Right lobe of liver (tissue), 6 donors: ENCODE data around the gene RUFY2. TPM values are rescaled to one million over a fixed set of nuclear protein-coding genes. Genes with fewer than 3 reads are reported as not detected.
A peak's percentile ranks its signal among the peaks of the same experiment; 100 is the strongest.

Experiments used
- ATAC-seq, 4 donors: fragments of 200-7000 bp; cut with Tn5 transposase; one replicate each; pipeline ENCODE4 v1.9.1; 2020; ENCODE audit warnings: mild to moderate bottlenecking in 4 of 4, moderate library complexity in 4 of 4
- DNase-seq, 3 donors: peaks; one replicate each; pipeline ENCODE4 v3.0.0-alpha.2; 2020
- H3K27ac ChIP-seq, 3 donors: fragments of 200-600 bp; one replicate each; pipeline ENCODE4 v1.8.0; 2022
- H3K27me3 ChIP-seq, 2 donors: fragments of 200-600 bp; one replicate each; pipeline ENCODE4 v1.8.0; 2022
- H3K36me3 ChIP-seq, 4 donors: fragments of 200-600 bp; sonication (generic) in 1 of 4; one replicate each; pipeline versions ENCODE4 v1.5.1 to v1.8.0; 2017 to 2022; ENCODE audit warnings: control low read depth in 1 of 4
- H3K4me1 ChIP-seq, 4 donors: fragments of 200-600 bp; sonication (generic) in 1 of 4; one replicate each; pipeline versions ENCODE4 v1.5.1 to v1.8.0; 2017 to 2022; ENCODE audit warnings: control low read depth in 1 of 4
- H3K4me3 ChIP-seq, 3 donors: fragments of 200-600 bp; one replicate each; pipeline ENCODE4 v1.8.0; 2022
- H3K9me3 ChIP-seq, 4 donors: fragments of 200-600 bp; sonication (generic) in 1 of 4; one replicate each; pipeline versions ENCODE4 v1.5.1 to v1.8.0; 2017 to 2022; ENCODE audit warnings: control low read depth in 1 of 4
- CTCF ChIP-seq, 4 donors: fragments of 200-600 bp in 3 of 4; fragments of 450-650 bp in 1 of 4; IDR thresholded peaks; one replicate each; pipeline versions ENCODE4 v1.5.1 to v1.8.0; 2016 to 2022; ENCODE audit warnings: antibody characterized with exemption in 4 of 4, mild to moderate bottlenecking in 2 of 4
- POLR2A ChIP-seq: fragments of 450-650 bp; IDR thresholded peaks from one replicate; pipeline ENCODE4 v1.6.1; 2017; ENCODE audit warnings: antibody characterized with exemption, mild to moderate bottlenecking
- WGBS: methylation state at CpG from one replicate; pipeline ENCODE4 v1.1.6; 2018; ENCODE audit warnings: low coverage, low lambda C conversion rate; ENCODE audit not compliant: insufficient coverage; ENCODE audit errors: missing lambda C conversion rate; 5-methylcytosine and 5-hydroxymethylcytosine counted together
- intact Hi-C, 2 donors: fragments of 100-400 bp; cut with DNase I; formaldehyde crosslinking; loops; one replicate each; pipeline versions ENCODE4 v1.11.2 to v1.14.1; 2022
- total RNA-seq, 6 experiments: library from RNA; depleted of rRNA in 2 of 6; stranded (reverse); fragments of >200 nt in 2 of 6; fragmentation: NEBNext Ultra II Directional in 3 of 6; extraction: Animal tissue kit (Norgen Biotek cat#: 25700) in 3 of 6; gene quantifications; one replicate each; pipeline versions ENCODE4 v1.1.0 to v1.2.4, GENCODE V29; 2016 to 2023
- donor health status: DM: no; HTN: yes; CAD: no.
- donor health status: DM: no; HTN: no; CAD: no.
- donor health status: DM: no; HTN: no; CAD: no.
- donor health status: DM: no; HTN: yes; CAD: no.
- donor health status: DM: no; HTN: yes; CAD: no.

RUFY2 gene
- total RNA-seq, 6 experiments from 2014 or later = 4.7 to 9.0 (median 5.6) TPM

DNA sequence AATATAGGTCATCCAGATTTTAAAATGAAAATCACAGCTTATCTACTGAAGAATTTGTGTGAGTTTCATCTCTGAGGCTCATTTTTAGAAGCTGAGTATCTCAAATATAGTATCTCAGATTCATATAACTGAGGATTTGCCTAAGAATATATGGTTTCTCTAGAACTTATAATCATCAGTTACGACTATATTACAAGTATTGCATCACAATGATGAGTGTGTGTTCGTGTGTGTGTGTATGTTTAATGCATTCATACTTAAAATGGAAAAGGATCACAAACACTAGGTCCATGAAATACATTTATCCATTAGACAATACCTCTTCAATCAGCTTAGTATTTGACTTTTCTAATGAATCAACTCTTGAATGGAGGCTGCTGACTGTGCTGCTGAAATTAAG, 21.3 kb downstream of the RUFY2 start:
- DNase-seq (no peak), ATAC-seq (no peak)
- TF ChIP-seq POLR2A = no peak
- no peak for TF ChIP-seq CTCF (IDR thresholded peaks at IDR 0.05)
- WGBS = 78% methylated on average over 2 of the region's 2 CpGs
- H3K9me3 ChIP-seq = no peaks in the 10 kb centered on the region
- peaks cover 0 to 35% (median 4%) of the 10 kb centered on the region in 4 donors for H3K36me3 ChIP-seq
- no peak overlapping the region for H3K4me3 ChIP-seq
- intact Hi-C loops = no loop called here
- H3K27me3 ChIP-seq = no peaks in the 10 kb centered on the region
- H3K4me1 ChIP-seq = no peaks in the 10 kb centered on the region
- no peak overlapping the region for H3K27ac ChIP-seq

DNA sequence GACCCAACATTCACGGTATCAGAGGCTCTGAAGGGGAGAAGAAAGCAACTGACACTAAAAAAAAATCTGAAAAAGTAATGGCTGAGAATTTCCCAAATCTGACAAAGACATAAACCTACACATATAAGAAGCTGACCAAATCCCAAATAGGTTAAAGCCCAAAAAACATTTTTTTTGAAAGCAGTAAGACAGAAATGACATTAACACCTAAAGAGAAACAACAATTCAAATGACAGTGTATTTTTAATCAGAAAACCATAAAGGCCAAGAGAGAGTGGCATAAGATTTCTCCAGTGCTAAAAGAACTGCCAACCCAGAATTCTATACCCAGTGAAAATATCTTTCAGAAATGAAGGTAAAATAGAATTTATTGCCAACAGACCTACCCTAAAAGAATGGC, 35.5 kb downstream of the RUFY2 start:
- Histone ChIP-seq H3K36me3 (peaks cover 0 to 4% (median 0%) of the 10 kb centered on the region in 4 donors), H3K27ac (no peak overlapping the region), H3K4me3 (no peak overlapping the region), H3K9me3 (no peaks in the 10 kb centered on the region), H3K27me3 (no peaks in the 10 kb centered on the region), H3K4me1 (no peaks in the 10 kb centered on the region)
- no peak for TF ChIP-seq POLR2A
- TF ChIP-seq CTCF (IDR thresholded peaks at IDR 0.05) = no peak
- ATAC-seq (no peak), DNase-seq (no peak)
- 100% methylated on average over 1 of the region's 1 CpG for WGBS
- intact Hi-C loops = no loop called here

DNA sequence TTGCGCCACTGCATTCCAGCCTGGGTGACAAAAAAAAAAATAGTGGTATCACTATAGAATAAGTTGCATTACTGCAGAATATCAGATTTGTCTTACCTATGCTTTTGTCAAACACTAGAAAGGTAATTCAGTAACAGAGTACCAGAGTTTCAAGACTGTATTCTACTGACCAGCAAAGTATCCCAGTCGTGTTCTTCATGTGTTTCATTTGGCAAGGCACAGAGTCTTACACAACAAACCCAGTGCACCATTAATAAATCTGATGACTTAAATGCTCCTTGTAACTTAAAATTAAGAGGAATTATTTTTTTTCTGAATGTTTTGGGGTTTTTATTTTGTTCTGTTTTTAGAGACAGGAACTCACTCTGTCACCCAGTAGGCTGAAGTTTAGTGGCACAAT, 40.0 kb downstream of the RUFY2 start:
- no peak for DNase-seq
- peak in 1 of 4 donors; percentile 32 for ATAC-seq
- 62% methylated on average over 2 of the region's 2 CpGs for WGBS
- TF ChIP-seq CTCF (IDR thresholded peaks at IDR 0.05) (no peak), POLR2A (no peak)
- Histone ChIP-seq H3K27me3 (no peaks in the 10 kb centered on the region), H3K27ac (no peak overlapping the region), H3K36me3 (peaks cover 0 to 13% (median 0%) of the 10 kb centered on the region in 4 donors), H3K4me1 (peaks cover 0 to 11% (median 0%) of the 10 kb centered on the region in 4 donors), H3K4me3 (no peak overlapping the region), H3K9me3 (no peaks in the 10 kb centered on the region)
- intact Hi-C loops = no loop called here

- H3K9me3 ChIP-seq = no peaks in the 10 kb centered on the region
- no peak for DNase-seq
- peaks cover 0 to 11% (median 0%) of the 10 kb centered on the region in 4 donors for H3K4me1 ChIP-seq
- 96% methylated on average over 5 of the region's 5 CpGs for WGBS
- H3K27me3 ChIP-seq = no peaks in the 10 kb centered on the region
- TF ChIP-seq CTCF (IDR thresholded peaks at IDR 0.05) (no peak), POLR2A (no peak)
- H3K27ac ChIP-seq = no peak overlapping the region
- intact Hi-C loops = no loop called here
- H3K4me3 ChIP-seq = no peak overlapping the region
- ATAC-seq = no peak
- H3K36me3 ChIP-seq = peaks cover 0 to 17% (median 2%) of the 10 kb centered on the region in 4 donors
Measured at GRCh38 chr10:68366600-68366999, 40.5 kb downstream of the RUFY2 start.

- WGBS = 70% methylated on average over 2 of the region's 2 CpGs
- no peak for ATAC-seq
- intact Hi-C loops = no loop called here
- peaks cover 0 to 22% (median 2%) of the 10 kb centered on the region in 4 donors for H3K36me3 ChIP-seq
- H3K27ac ChIP-seq = no peak overlapping the region
- no peak for DNase-seq
- H3K4me3 ChIP-seq = no peak overlapping the region
- no peaks in the 10 kb centered on the region for H3K9me3 ChIP-seq
- peaks cover 0 to 11% (median 0%) of the 10 kb centered on the region in 4 donors for H3K4me1 ChIP-seq
- no peak for TF ChIP-seq CTCF (IDR thresholded peaks at IDR 0.05)
- TF ChIP-seq POLR2A = no peak
- H3K27me3 ChIP-seq = no peaks in the 10 kb centered on the region
Measured at GRCh38 chr10:68365611-68366010, 41.5 kb downstream of the RUFY2 start.
